Upper lobe of left lung (tissue), 6 donors: ENCODE data around the gene DQX1. TPM values are rescaled to one million over a fixed set of nuclear protein-coding genes. Genes with fewer than 3 reads are reported as not detected.

Experiments
- ATAC-seq, 2 donors: fragments of 200-7000 bp; cut with Tn5 transposase; one replicate each; pipeline ENCODE4 v1.9.1; 2022; ENCODE audit warnings: mild to moderate bottlenecking in 2 of 2, moderate library complexity in 2 of 2; ENCODE audit not compliant: low FRiP score in 2 of 2
- DNase-seq, 2 donors: peaks; one replicate each; pipeline ENCODE4 v3.0.0-alpha.2; 2019 to 2020
- H3K27ac ChIP-seq, 4 donors: fragments of 200-600 bp; sonication (generic); one replicate each; pipeline ENCODE4 v1.5.1; 2016 to 2019
- H3K27me3 ChIP-seq, 4 donors: fragments of 200-600 bp; sonication (generic); one replicate each; pipeline ENCODE4 v1.5.1; 2017 to 2019
- H3K36me3 ChIP-seq, 4 donors: fragments of 200-600 bp; sonication (generic); one replicate each; pipeline ENCODE4 v1.5.1; 2016 to 2019
- H3K4me1 ChIP-seq, 4 donors: fragments of 200-600 bp; sonication (generic); one replicate each; pipeline ENCODE4 v1.5.1; 2018 to 2019
- H3K4me3 ChIP-seq, 4 donors: fragments of 200-600 bp; sonication (generic); one replicate each; pipeline ENCODE4 v1.5.1; 2017 to 2019; ENCODE audit warnings: mild to moderate bottlenecking in 2 of 4, moderate library complexity in 1 of 4
- H3K9me3 ChIP-seq, 4 donors: fragments of 200-600 bp; sonication (generic); one replicate each; pipeline ENCODE4 v1.5.1; 2018 to 2019
- EP300 ChIP-seq, 4 donors: sonication (generic); formaldehyde crosslinking; IDR thresholded peaks; one replicate each; pipeline ENCODE4 v1.5.1; 2017; ENCODE audit warnings: antibody characterized with exemption in 4 of 4, control low read depth in 2 of 4
- POLR2A ChIP-seq, 4 donors: fragments of 450-650 bp; IDR thresholded peaks; one replicate each; pipeline ENCODE4 v1.5.1; 2016 to 2017; ENCODE audit warnings: antibody characterized with exemption in 4 of 4, mild to moderate bottlenecking in 2 of 4
- POLR2AphosphoS5 ChIP-seq, 2 donors: sonication (generic); formaldehyde crosslinking; IDR thresholded peaks; one replicate each; pipeline ENCODE4 v1.5.1; 2017; ENCODE audit warnings: antibody characterized with exemption in 2 of 2
- WGBS, 2 donors: methylation state at CpG; one replicate each; pipeline ENCODE4 v1.1.5; 2017 to 2018; 5-methylcytosine and 5-hydroxymethylcytosine counted together
- total RNA-seq, 6 donors: library from RNA; depleted of rRNA in 4 of 6; stranded (reverse); fragments of >200 nt in 4 of 6; gene quantifications; one replicate each; pipeline versions ENCODE4 v1.1.0 to v1.2.1, GENCODE V29; 2016 to 2021
- TF ChIP-seq, protein P1 (sequence below), 6 experiments: fragments of 450-650 bp in 4 of 6; fragments of 200-600 bp in 2 of 6; sonication (generic) in 2 of 6; IDR thresholded peaks; one replicate each; pipeline ENCODE4 v1.5.1; 2016 to 2019; ENCODE audit warnings: antibody characterized with exemption in 6 of 6
- donor health status: DM: no; HTN: no; CAD: no; lungs with moderate emphysema.
- donor health status: DM: no; HTN: yes; CAD: no; lungs with severe emphysema.

Gene DQX1
- total RNA-seq, 6 donors from 2014 or later, result 0.26 to 0.37 (median 0.33) TPM; not detected in 3

DNA sequence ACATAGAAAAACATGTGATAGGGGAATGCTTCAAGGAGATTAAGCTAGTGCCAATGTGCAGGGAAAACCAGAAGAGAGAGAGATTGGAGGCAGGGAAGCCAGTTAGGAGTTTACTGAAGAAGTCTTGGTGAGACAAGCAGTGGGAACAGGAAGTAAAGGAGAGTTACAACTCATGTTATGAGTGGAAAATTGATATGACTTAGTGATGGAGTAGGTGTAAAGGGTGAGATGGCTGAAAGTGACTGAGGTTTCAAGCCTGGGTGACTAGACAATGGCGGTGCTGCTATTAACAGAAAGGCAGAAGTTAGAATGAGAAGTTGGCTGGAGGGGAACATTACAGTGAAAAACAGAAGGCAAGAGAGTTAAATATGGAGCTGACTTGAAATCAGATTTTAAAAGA, 45.0 kb upstream of the DQX1 start:
- Histone ChIP-seq H3K4me3 (no peak overlapping the region), H3K4me1 (peaks cover 0 to 15% (median 5%) of the 10 kb centered on the region in 4 donors), H3K36me3 (no peaks in the 10 kb centered on the region), H3K9me3 (no peaks in the 10 kb centered on the region), H3K27ac (no peak overlapping the region), H3K27me3 (no peaks in the 10 kb centered on the region)
- TF ChIP-seq, protein P1, sequence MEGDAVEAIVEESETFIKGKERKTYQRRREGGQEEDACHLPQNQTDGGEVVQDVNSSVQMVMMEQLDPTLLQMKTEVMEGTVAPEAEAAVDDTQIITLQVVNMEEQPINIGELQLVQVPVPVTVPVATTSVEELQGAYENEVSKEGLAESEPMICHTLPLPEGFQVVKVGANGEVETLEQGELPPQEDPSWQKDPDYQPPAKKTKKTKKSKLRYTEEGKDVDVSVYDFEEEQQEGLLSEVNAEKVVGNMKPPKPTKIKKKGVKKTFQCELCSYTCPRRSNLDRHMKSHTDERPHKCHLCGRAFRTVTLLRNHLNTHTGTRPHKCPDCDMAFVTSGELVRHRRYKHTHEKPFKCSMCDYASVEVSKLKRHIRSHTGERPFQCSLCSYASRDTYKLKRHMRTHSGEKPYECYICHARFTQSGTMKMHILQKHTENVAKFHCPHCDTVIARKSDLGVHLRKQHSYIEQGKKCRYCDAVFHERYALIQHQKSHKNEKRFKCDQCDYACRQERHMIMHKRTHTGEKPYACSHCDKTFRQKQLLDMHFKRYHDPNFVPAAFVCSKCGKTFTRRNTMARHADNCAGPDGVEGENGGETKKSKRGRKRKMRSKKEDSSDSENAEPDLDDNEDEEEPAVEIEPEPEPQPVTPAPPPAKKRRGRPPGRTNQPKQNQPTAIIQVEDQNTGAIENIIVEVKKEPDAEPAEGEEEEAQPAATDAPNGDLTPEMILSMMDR (IDR thresholded peaks at IDR 0.05), result no peak
- no peak for TF ChIP-seq POLR2AphosphoS5 (IDR thresholded peaks at IDR 0.05)
- no peak for TF ChIP-seq EP300 (IDR thresholded peaks at IDR 0.05)
- ATAC-seq (no peak), DNase-seq (no peak)
- 60 to 81% methylated on average over 1 of the region's 1 CpG for WGBS, 2 donors

DNA sequence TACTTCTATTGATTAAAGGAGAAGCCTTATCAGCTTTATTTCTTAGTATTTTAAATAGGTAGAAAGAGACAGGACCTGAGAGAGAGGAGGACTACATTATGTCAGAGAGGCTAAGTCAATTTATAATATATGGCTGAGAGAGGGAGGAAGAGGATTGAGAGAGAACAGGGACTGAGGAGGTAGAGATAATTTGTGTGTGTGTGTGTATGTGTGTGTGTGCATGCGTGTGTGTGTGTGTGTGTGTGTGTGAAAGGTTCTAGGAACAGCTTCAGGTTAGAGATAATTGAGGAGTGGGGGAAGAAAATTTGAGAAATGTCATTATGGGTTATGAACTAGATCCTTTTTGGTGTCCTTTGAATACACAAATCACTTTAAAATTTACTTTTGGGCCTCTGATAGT, 43.7 kb upstream of the DQX1 start:
- TF ChIP-seq EP300 (IDR thresholded peaks at IDR 0.05) (no peak), POLR2AphosphoS5 (IDR thresholded peaks at IDR 0.05) (no peak), POLR2A (IDR thresholded peaks at IDR 0.05) (no peak)
- TF ChIP-seq, protein P1 (IDR thresholded peaks at IDR 0.05), result no peak
- ATAC-seq (no peak), DNase-seq (no peak)
- H3K4me1 ChIP-seq, result peaks cover 0 to 14% (median 5%) of the 10 kb centered on the region in 4 donors
- H3K36me3 ChIP-seq, result no peaks in the 10 kb centered on the region
- WGBS, 2 donors, result 43 to 57% methylated on average over 1 of the region's 1 CpG
- no peak overlapping the region for H3K4me3 ChIP-seq
- H3K9me3 ChIP-seq, result no peaks in the 10 kb centered on the region
- H3K27me3 ChIP-seq, result no peaks in the 10 kb centered on the region
- H3K27ac ChIP-seq, result no peak overlapping the region

DNA sequence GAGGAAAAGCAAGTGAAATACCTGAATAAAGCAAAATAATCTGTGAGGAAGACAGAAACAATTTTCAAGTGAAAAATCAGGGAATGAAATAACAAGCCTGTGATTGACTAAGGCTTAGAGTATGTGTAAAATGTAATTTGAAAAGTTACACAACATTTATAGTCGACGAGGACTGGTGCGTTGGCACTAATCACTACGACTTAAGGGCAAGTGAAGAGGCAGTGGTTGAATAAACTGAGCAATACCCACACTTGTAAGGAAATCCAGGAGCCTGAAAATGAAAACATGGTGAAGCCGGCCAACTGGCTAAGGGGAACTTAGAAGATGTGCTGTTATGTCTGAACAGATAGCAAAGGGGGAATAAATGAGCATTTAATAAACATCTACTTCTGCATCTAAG, 41.9 kb upstream of the DQX1 start:
- Histone ChIP-seq H3K4me1 (no peaks in the 10 kb centered on the region), H3K36me3 (no peaks in the 10 kb centered on the region), H3K27ac (no peak overlapping the region), H3K9me3 (no peaks in the 10 kb centered on the region), H3K4me3 (no peak overlapping the region), H3K27me3 (no peaks in the 10 kb centered on the region)
- TF ChIP-seq EP300 (IDR thresholded peaks at IDR 0.05) (no peak), POLR2A (IDR thresholded peaks at IDR 0.05) (no peak), POLR2AphosphoS5 (IDR thresholded peaks at IDR 0.05) (no peak)
- ATAC-seq, result no peak
- 42 to 57% methylated on average over 5 of the region's 5 CpGs for WGBS, 2 donors
- DNase-seq, result peak in 1 of 2 donors; percentile 60

DNA sequence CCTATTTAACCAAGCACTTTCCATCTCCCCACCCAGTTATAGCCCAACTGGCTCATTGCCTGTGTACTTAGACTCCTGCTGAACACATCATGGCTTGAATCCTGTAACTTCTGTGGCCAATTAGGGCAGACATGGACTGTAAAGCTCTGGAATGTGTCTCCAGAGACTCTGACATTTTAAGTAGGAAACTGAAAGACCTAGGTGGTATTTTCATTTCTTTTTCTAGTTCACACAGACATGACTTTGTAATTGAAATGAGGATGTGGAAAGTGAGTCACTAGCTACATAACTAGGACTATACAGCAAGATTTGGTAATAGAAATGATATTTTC, 40.7 kb upstream of the DQX1 start:
- DNase-seq (no peak), ATAC-seq (peak in 1 of 2 donors; percentile 73)
- no peaks in the 10 kb centered on the region for H3K27me3 ChIP-seq
- TF ChIP-seq POLR2AphosphoS5 (IDR thresholded peaks at IDR 0.05) (no peak), EP300 (IDR thresholded peaks at IDR 0.05) (no peak), POLR2A (IDR thresholded peaks at IDR 0.05) (no peak)
- TF ChIP-seq, protein P1 (IDR thresholded peaks at IDR 0.05), result no peak
- H3K36me3 ChIP-seq, result no peaks in the 10 kb centered on the region
- no peaks in the 10 kb centered on the region for H3K9me3 ChIP-seq
- H3K4me1 ChIP-seq, result no peaks in the 10 kb centered on the region
- H3K4me3 ChIP-seq, result no peak overlapping the region
- no peak overlapping the region for H3K27ac ChIP-seq

DNA sequence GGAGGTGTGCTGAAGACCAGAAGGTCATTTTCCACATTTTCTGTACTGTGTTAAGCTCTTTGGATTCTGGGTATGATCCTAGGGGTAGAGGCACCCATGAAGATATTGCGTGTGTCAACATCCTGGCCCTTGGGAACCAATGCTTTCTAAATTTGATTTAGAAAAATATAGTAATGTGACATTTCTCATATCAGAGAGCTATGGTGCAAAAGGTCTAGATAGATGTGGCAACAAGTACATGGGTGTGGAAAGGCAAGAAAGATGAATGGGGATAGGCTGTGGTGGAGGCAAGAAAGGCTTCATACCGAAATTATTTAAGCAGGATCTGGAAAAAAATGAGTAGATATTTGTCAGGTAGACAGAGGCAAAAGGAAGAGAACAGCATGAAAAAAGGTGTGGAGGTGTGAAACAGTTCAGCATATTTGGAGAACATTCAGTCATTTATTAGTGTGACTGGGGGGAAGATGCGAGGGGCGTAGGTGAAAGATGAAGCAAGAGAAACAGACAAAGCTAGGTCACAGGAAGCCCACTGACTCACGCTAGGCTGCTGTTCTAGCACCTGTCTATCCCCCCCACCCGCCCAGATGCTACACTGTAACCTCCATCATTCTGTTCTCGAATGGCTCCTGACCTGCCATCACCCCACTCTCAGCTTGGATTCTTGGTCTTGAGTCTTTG, 40.2 kb upstream of the DQX1 start:
- Histone ChIP-seq H3K4me3 (no peak overlapping the region), H3K27me3 (no peaks in the 10 kb centered on the region), H3K36me3 (no peaks in the 10 kb centered on the region), H3K9me3 (no peaks in the 10 kb centered on the region), H3K4me1 (no peaks in the 10 kb centered on the region), H3K27ac (no peak overlapping the region)
- WGBS, 2 donors, result 73 to 78% methylated on average over 7 of the region's 7 CpGs
- DNase-seq, result no peak
- TF ChIP-seq EP300 (IDR thresholded peaks at IDR 0.05), result no peak
- no peak for TF ChIP-seq POLR2AphosphoS5 (IDR thresholded peaks at IDR 0.05)
- TF ChIP-seq POLR2A (IDR thresholded peaks at IDR 0.05), result no peak
- TF ChIP-seq, protein P1 (IDR thresholded peaks at IDR 0.05), result no peak
- no peak for ATAC-seq
